Fibroblast of lung (primary cell): ENCODE data around the gene EDC3. TPM values are rescaled to one million over a fixed set of nuclear protein-coding genes. Genes with fewer than 3 reads are reported as not detected.
"Not testable (repeated sequence)": the region's sequence is repeated elsewhere in the genome, so short reads cannot be mapped to it uniquely, and the experiment has no call there.

Experiments
- DNase-seq, 2 donors: peaks; one replicate each; pipeline versions ENCODE4 v3.0.0 to v3.0.0-alpha.2; 2010; ENCODE audit warnings: low read depth in 2 of 2
- H2AFZ ChIP-seq: 2 replicates; pipeline ENCODE4 v1.5.1; 2012; ENCODE audit warnings: low read length, control low read depth, inconsistent platforms
- H3K27ac ChIP-seq: 2 replicates; pipeline ENCODE4 v1.5.1; 2011; ENCODE audit warnings: low read length, control low read depth; ENCODE audit not compliant: insufficient read depth
- H3K27me3 ChIP-seq: 2 replicates; pipeline ENCODE4 v1.5.1; 2011; ENCODE audit warnings: mild to moderate bottlenecking, low read length; ENCODE audit not compliant: control insufficient read depth, insufficient read depth
- H3K36me3 ChIP-seq: 2 replicates; pipeline ENCODE4 v1.5.1; 2011; ENCODE audit warnings: low read length; ENCODE audit not compliant: control insufficient read depth, insufficient read depth
- H3K4me1 ChIP-seq: 2 replicates; pipeline ENCODE4 v1.5.1; 2011; ENCODE audit warnings: low read length; ENCODE audit not compliant: control insufficient read depth, insufficient read depth; ENCODE audit errors: extremely low read depth
- H3K4me2 ChIP-seq: 2 replicates; pipeline ENCODE4 v1.5.1; 2011; ENCODE audit warnings: low read length, control low read depth; ENCODE audit not compliant: insufficient read depth; ENCODE audit errors: extremely low read depth
- H3K4me3 ChIP-seq, 4 experiments: fragments of 200-600 bp in 1 of 4; sonication (generic) in 1 of 4; replicated peaks in 1 of 4; 2 replicates each; pipeline ENCODE4 v1.5.1; 2011 to 2016; ENCODE audit warnings: low read length in 4 of 4, low read depth in 3 of 4, mild to moderate bottlenecking in 3 of 4, control low read depth in 2 of 4, inconsistent platforms in 1 of 4, mixed read lengths in 1 of 4; ENCODE audit not compliant: insufficient read depth in 1 of 4; ENCODE audit errors: control extremely low read depth in 1 of 4
- H3K79me2 ChIP-seq: 2 replicates; pipeline ENCODE4 v1.5.1; 2012; ENCODE audit warnings: mild to moderate bottlenecking, low read length, inconsistent platforms; ENCODE audit not compliant: control insufficient read depth, insufficient read depth
- H3K9ac ChIP-seq: 2 replicates; pipeline ENCODE4 v1.5.1; 2011; ENCODE audit warnings: mild to moderate bottlenecking, low read length, control low read depth; ENCODE audit not compliant: insufficient read depth
- H3K9me3 ChIP-seq: 2 replicates; pipeline ENCODE4 v1.5.1; 2012; ENCODE audit warnings: low read depth, low read length; ENCODE audit not compliant: control insufficient read depth, insufficient read depth
- H4K20me1 ChIP-seq: 2 replicates; pipeline ENCODE4 v1.5.1; 2011; ENCODE audit warnings: low read length; ENCODE audit not compliant: control insufficient read depth, insufficient read depth; ENCODE audit errors: extremely low read depth
- EZH2 ChIP-seq: IDR thresholded peaks from 2 replicates; pipeline ENCODE4 v1.5.1; 2012; ENCODE audit warnings: low read length, control low read depth, mild to moderate bottlenecking; ENCODE audit errors: missing control alignments
- polyA minus RNA-seq: library from RNA; depleted of rRNA, polyadenylated mRNA; stranded (reverse); fragments of >200 nt; gene quantifications from 2 replicates; pipeline ENCODE4 v1.2.3, GENCODE V29; 2011; ENCODE audit warnings: low replicate concordance
- polyA plus RNA-seq, 2 donors: library from polyadenylated mRNA; depleted of rRNA in 1 of 2; stranded (reverse) in 1 of 2; unstranded in 1 of 2; fragments of >200 nt; gene quantifications; 2 replicates each; pipeline ENCODE4 v1.2.1, GENCODE V29; 2011 to 2012; ENCODE audit warnings: missing spikeins in 1 of 2
- total RNA-seq: library from RNA; depleted of rRNA; stranded (reverse); fragments of >200 nt; gene quantifications from 2 replicates; pipeline ENCODE4 v1.2.1, GENCODE V29; 2014
- TF ChIP-seq, protein P1 (sequence below), 2 donors: IDR thresholded peaks in 1 of 2; conservative IDR thresholded peaks in 1 of 2; 1 replicate in 1 of 2; 2 replicates in 1 of 2; pipeline ENCODE4 v1.5.1; 2011 to 2012; ENCODE audit warnings: low read length in 2 of 2, control low read depth in 1 of 2, inconsistent platforms in 1 of 2, low read depth in 1 of 2, mild to moderate bottlenecking in 1 of 2

The EDC3 gene, protein sequence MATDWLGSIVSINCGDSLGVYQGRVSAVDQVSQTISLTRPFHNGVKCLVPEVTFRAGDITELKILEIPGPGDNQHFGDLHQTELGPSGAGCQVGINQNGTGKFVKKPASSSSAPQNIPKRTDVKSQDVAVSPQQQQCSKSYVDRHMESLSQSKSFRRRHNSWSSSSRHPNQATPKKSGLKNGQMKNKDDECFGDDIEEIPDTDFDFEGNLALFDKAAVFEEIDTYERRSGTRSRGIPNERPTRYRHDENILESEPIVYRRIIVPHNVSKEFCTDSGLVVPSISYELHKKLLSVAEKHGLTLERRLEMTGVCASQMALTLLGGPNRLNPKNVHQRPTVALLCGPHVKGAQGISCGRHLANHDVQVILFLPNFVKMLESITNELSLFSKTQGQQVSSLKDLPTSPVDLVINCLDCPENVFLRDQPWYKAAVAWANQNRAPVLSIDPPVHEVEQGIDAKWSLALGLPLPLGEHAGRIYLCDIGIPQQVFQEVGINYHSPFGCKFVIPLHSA
- 8.2 and 8.9 TPM in 2 replicates for total RNA-seq
- polyA plus RNA-seq, result 25.8 and 34.4 TPM in 2 replicates
- 19.0 and 25.7 TPM in 2 replicates for polyA plus RNA-seq (2012)
- 57.0 and 61.6 TPM in 2 replicates for polyA minus RNA-seq

DNA sequence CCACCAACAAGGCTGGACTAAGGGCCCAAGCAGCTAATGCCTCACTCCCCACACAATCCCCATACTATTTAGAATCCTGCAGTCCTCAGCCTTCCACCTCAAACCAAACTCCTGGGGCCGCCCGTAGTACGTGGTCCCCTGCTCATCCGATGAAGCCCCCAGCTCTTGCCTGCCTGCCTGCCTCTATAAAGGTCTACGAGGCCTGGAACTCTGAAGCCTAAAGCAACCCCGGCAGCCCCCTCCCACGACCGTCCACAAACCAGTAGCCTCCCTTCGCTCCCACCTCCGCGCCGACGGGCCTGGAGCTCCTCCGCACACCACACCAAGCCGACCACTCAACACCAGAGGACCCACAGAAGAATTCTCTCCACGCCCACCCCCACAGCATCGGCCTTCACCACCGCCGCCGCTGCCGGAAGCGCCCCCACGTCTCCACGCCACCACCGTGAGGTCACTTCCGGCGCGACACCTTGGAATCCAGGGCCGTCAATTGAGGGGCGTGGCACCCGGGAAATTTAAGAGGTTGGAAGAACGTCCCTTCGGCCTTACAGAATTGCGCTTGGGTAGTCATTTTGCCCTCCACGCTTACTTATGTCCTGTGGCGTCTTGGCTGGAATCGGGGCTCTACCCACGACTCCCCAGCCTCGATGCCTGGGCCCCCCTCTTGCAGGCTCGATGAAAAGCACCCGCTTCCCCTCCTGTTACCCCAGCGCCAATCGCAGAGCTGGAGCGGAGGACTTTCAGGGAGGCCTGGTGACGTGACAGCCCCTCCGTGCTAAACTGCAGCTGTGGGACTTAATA is at the start of gene EDC3:
Gene EDC3 (minus strand): TSS at position 428 of the 801 bp plus-strand sequence. CDS start 20,900 bp downstream, outside the sequence.
- peak within 1 kb of the TSS; percentile 93 to 99 (median 96) for H3K4me3 ChIP-seq
- peaks cover 36% of the 10 kb centered on the region for H3K79me2 ChIP-seq

DNA sequence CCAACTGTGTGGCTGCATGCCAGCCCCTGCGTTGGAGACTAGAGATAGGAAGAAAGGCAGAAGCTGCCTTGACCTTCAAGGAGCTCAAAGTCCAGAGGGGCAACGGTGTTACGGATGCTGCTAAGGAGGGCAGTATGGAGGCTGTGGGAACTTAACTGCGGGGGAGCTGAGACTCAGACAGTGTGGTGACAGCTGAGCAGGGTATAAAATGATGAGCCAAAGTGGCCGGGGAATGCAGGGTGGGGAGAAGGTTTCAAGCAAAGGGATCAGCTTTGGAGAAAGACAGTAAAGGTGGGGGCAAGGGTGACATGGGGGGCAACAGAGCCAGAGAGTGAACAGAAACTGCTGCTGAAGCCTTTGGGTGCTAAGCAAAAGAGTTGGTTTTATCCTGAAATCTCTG is 46.6 kb upstream of the EDC3 start:
- no peaks in the 10 kb centered on the region for H3K79me2 ChIP-seq
- H3K9ac ChIP-seq, result no peak overlapping the region
- no peak for TF ChIP-seq EZH2
- TF ChIP-seq, protein P1, sequence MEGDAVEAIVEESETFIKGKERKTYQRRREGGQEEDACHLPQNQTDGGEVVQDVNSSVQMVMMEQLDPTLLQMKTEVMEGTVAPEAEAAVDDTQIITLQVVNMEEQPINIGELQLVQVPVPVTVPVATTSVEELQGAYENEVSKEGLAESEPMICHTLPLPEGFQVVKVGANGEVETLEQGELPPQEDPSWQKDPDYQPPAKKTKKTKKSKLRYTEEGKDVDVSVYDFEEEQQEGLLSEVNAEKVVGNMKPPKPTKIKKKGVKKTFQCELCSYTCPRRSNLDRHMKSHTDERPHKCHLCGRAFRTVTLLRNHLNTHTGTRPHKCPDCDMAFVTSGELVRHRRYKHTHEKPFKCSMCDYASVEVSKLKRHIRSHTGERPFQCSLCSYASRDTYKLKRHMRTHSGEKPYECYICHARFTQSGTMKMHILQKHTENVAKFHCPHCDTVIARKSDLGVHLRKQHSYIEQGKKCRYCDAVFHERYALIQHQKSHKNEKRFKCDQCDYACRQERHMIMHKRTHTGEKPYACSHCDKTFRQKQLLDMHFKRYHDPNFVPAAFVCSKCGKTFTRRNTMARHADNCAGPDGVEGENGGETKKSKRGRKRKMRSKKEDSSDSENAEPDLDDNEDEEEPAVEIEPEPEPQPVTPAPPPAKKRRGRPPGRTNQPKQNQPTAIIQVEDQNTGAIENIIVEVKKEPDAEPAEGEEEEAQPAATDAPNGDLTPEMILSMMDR (conservative IDR thresholded peaks at IDR 0.05 in 1 of 2, IDR thresholded peaks at IDR 0.05 in 1 of 2; ENCODE audit: low read depth in 1 of 2, low read length in 2 of 2), result no peak
- no peaks in the 10 kb centered on the region for H3K36me3 ChIP-seq
- no peaks in the 10 kb centered on the region for H3K4me1 ChIP-seq
- peaks cover 2% of the 10 kb centered on the region for H4K20me1 ChIP-seq
- H3K27me3 ChIP-seq, result peaks cover 3% of the 10 kb centered on the region
- DNase-seq, result no peak
- H2AFZ ChIP-seq, result no peak overlapping the region
- H3K27ac ChIP-seq, result no peak overlapping the region
- H3K9me3 ChIP-seq, result no peaks in the 10 kb centered on the region
- no peak overlapping the region for H3K4me3 ChIP-seq
- no peak overlapping the region for H3K4me2 ChIP-seq

More for the DNA sequence above, at the start of gene EDC3:
- H2AFZ ChIP-seq, result peak within 1 kb of the TSS; percentile 98
- H3K27ac ChIP-seq, result peak within 1 kb of the TSS; percentile 95
- H3K4me1 ChIP-seq, result peaks cover 5% of the 10 kb centered on the region
- DNase-seq, result peak; percentile 82 to 83
- no peaks in the 10 kb centered on the region for H3K9me3 ChIP-seq
- H3K36me3 ChIP-seq, result no peaks in the 10 kb centered on the region
- peak within 1 kb of the TSS; percentile 100 for H3K4me2 ChIP-seq
- no peaks in the 10 kb centered on the region for H3K27me3 ChIP-seq
- H4K20me1 ChIP-seq, result no peaks in the 10 kb centered on the region
- peak within 1 kb of the TSS; percentile 92 for H3K9ac ChIP-seq
- TF ChIP-seq, protein P1 (conservative IDR thresholded peaks at IDR 0.05 in 1 of 2, IDR thresholded peaks at IDR 0.05 in 1 of 2; ENCODE audit: low read depth in 1 of 2, low read length in 2 of 2), result no peak
- no peak for TF ChIP-seq EZH2

DNA sequence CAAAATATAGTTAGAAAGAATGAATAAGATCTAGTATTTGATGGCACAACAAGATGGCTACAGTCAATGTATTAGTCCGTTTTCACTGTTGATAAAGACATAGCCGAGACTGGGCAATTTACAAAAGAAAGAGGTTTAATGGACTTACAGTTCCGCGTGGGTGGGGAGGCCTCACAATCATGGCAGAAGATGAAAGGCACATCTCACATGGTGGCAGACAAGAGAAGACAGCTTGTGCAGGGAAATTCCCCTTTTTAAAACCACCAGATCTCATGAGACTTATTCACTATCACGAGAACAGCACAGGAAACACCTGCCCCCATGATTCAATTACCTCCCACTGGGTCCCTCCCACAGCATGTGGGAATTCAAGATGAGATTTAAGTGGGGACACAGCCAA is 42.4 kb upstream of the EDC3 start:
- H3K27ac ChIP-seq, H3K4me1 ChIP-seq, H4K20me1 ChIP-seq, H3K4me3 ChIP-seq, H3K79me2 ChIP-seq, H3K9ac ChIP-seq, H2AFZ ChIP-seq, H3K9me3 ChIP-seq, H3K4me2 ChIP-seq, DNase-seq, H3K36me3 ChIP-seq: not testable (repeated sequence)
- H3K27me3 ChIP-seq, result peaks cover 17% of the 10 kb centered on the region
